Measurements from ENCODE around the gene PWP2.
"Not testable (repeated sequence)": the region's sequence is repeated elsewhere in the genome, so short reads cannot be mapped to it uniquely, and the experiment has no call there.

Gene PWP2

DNA sequence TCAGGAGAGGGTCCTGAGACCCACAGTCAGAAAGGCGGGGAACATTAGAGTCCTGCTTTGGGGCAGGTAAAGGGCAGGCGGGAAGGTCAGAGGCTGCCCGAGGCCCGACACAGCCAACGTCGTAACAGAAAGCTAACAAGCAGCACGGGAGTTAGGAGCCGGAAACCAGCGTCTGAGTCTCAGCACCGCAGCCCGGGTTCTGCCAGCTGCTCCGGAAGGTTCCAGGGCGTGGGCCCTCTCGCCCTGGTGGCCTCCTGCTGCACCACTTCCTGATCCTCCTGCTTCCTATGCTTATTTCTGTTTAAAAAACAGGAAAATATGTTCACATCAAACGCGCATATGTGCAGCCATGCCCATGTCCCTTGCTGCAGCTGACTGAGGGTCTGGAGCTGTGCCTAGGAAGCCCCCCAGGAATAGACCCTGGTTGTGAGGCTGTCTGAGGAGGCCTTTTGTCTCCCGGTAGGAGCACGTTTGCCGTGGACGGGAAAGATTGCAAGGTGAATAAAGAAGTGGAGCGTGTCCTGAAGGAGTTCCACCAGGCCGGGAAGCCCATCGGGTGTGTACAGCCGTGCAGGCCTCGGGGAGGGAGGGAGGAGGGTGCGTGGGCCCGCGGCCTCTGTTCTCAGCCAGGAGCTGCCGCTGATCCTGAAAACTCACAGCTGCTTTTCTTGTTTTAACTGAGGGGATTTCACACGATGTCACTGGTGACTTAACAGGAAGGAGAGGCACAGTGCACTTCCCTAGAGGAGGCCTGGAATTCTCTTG, 32.8 kb downstream of the PWP2 start:
- DNase-seq: not testable (repeated sequence)

DNA sequence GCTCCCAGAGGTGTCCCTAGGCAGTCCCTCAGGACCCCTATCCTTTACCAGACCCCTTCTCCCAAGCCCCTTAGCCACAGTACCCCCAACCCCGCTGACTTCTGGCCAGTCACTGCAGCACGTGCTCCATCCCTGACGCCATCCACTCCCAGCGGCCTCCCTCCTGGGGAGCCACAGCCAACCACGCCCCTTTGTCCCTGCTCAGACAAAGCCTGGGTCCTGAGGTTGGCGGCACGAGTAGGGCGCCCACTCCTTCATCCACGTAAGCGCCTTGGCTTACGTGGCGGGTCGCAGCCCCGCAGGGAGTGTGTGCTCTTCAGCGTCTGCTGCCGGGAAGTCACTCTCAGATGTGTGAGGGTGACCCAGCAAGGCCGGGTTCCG, 33.3 kb downstream of the PWP2 start:
- DNase-seq: not testable (repeated sequence)

GRCh38 chr21:44142470-44142869, 35.3 kb downstream of the PWP2 start:
- not testable (repeated sequence) for DNase-seq

- DNase-seq: not testable (repeated sequence)
Observed at GRCh38 chr21:44143380-44143779, 36.2 kb downstream of the PWP2 start.

- not testable (repeated sequence) for DNase-seq
Observed at GRCh38 chr21:44143996-44144395, 36.8 kb downstream of the PWP2 start.

DNA sequence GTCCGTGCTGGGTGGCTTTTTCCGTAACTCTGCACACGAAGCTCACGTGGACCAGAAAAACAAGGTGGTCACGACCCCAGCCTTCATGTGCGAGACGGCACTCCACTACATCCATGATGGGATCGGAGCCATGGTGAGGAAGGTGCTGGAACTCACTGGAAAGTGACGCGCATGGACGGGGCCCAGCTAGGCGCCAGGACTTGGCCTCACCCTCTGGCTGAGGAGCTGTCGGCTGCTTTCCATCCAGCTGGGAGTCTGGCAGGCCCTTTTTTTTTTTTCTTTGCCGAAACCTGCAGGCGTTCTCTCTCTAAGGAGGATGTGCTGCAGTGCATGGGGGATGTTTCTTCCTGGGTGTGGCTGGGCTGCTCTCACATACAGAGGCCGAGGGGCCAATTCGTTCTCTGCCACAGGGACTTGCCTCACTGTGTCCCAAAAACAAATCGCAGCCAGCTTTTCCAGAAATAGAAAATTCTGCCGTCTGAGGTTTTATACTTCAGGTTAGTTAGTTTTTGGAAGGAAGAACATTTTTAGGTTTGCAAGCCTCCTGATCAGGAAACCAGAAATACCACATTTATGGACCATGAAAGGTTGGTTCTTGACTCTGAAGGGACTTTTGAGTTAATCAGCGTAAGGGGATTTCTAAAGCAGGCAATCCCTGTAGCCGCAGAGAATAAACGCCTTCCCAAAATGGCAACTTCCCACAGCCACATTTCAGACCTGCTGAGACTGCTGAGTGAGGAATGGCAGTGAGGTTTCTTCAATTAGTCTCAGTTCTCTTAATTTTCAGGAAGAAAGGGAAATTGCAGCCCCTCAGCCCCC, 37.8 kb downstream of the PWP2 start:
- DNase-seq: not testable (repeated sequence)

GRCh38 chr21:44145616-44146015, 38.4 kb downstream of the PWP2 start:
- DNase-seq: not testable (repeated sequence)

DNA sequence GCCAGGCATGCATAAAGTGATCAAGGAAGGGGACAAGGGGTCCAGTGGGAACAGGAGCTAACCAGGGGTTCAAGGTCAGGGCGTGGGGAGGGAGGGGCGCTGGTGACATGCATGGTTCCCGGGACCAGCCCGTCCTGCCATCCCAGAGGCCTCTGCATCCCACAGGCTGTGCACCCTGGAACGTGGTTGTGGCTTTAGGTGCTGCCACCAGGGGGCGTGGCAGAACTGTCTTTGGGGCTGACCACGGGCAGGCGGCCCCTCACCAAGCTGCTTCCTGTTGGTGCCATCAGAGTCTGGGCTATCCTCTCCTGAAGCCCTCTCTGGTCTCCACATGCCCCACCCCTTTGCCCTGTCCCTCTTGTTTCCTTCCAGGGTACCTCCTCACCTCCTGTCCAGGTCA, 39.9 kb downstream of the PWP2 start:
- not testable (repeated sequence) for DNase-seq

- not testable (repeated sequence) for DNase-seq
Observed at GRCh38 chr21:44150255-44150654, 43.1 kb downstream of the PWP2 start.

- not testable (repeated sequence) for DNase-seq
Observed at GRCh38 chr21:44153214-44153888, 46.2 kb downstream of the PWP2 start.

GRCh38 chr21:44153889-44154228, 46.7 kb downstream of the PWP2 start:
- not testable (repeated sequence) for DNase-seq

DNA sequence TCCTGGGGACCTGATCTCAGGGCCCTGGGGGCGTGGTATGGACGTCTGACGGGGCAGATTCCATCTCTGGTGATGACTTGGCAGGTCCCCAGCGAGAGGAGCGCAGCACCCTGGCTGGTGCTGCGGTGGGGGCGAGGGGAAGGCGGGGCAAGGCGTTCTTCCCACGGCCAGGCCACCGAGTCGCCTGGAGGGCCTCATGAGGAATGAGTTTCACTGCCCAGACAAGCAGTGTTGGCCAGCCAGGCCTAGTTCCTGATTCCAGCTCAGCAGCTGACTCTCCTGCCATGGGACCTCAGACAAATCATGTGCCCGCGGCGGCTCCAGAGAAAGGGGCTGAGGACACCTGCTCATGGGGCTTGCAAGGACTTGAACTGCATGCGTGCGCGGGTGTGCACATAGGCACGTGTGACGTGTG, 47.6 kb downstream of the PWP2 start:
- DNase-seq: not testable (repeated sequence)

DNA sequence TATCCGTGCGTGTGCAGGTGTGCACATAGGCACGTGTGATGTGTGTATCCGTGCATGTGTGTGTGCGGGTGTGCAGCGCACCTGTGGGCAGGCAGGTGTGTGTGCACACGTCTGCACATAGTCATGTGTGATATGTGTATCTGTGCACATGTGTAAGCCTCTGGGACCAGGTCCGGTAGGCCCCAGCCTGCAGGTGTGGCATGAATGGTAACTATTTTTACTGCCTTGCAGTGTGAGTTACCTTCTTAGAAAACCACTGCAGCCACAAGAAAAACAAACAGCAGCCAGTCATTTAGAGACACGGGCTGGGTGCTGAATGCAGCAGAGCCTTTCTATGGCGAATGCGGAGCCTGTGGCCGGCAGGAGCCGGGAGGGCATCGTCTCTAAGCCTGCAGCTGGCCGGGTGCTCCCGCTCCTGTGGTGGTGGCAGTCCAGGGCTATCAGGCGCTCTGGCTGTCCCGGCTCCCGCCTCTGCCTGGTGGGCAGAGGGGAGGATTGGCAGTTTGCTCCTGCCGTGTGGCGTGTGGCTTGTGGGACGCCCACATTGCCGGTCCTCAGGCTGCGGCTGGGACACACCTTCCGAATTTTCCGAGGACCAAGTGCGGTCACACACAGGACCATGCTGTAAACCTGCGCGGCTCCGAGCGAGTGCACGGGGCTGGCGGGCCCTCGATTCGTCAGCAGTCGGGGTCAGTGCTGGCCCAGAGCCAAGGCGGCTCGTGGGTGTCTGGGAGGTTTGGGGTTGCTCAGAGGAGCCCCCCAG, 48.2 kb downstream of the PWP2 start:
- DNase-seq: not testable (repeated sequence)

DNA sequence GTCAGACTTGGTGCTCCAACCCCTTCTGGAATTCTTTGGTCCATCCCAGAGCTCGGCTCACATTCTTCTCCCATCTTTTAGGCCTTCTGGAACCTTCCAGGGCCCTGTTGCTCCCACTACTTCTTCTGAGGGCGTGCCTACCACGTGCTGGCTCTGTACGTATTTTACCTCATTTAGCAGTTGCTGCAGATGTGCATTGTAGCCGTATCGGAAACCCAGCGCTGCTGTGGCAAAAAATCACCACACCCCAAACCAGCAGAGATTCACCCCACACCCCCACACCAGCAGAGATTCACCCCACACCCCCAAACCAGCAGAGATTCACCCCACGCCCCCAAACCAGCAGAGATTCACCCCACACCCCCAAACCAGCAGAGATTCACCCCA, 48.8 kb downstream of the PWP2 start:
- DNase-seq: not testable (repeated sequence)

GRCh38 chr21:44157439-44158081, 50.4 kb downstream of the PWP2 start:
- not testable (repeated sequence) for DNase-seq

DNA sequence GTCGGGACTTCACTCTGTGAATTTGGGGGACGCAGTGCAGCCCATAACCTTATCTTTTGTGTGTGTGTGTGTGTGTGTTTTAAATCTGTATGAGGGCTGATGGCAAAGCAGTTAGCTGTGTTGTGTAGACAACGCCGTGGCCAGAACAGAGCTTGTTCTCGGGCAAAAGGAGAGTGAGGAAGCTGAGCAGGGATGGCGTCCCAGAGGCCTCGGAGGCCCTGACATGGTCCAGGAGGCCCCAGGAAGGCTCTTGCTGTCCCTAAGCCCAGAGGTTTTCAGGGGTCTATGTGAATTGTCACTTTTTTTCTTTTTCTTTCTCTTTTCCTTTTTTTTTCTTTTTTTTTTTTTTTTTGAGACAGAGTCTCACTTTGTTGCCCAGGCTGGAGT, 50.9 kb downstream of the PWP2 start:
- DNase-seq: not testable (repeated sequence)

DNA sequence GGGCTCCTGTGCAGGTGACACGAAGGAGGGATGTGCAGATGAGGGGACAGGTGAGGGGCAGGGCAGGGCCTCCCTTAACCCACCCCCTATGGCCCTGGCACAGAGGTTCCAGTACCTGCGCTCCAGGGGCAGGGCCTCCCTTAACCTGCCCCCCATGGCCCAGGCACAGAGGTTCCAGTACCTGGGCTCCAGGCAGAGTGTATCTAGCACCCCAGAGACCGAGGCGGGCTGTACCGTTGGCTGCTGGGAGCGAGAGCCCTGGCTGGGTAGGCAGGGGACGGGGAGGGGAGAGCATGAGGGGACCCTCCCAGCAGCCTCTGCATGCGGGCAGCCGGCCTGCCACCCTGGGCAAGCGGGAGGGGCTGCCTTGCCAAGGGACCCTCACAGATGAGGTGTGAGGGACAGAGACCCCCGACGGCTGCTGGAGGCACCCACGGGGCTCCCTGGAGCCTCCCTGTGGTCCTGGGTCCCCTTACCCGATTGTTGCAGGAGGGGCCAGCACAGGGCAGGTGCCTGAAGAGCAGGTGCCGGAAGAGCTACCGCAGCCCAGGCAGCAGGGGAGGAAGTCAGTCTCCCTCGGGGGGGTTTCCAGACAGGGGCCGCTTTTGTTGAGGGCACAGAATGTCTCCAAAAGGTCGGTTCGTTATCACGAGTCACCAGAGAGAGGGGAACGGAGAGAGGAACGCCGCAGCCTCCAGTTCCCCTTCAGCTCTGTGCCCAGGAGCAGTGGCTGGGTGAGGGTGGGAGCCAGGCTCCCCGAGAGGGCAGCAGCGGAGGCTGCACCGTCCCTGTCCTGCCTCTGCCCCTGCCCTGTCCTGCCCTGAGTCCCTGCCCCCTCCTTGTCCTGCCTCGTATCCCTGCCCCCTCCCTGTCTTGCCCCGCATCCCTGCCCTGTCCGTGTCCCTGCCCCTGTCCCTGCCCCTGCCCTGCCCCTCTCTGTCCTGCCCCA, 52.4 kb downstream of the PWP2 start:
- not testable (repeated sequence) for DNase-seq

- DNase-seq: not testable (repeated sequence)
Observed at GRCh38 chr21:44160298-44160672, 53.1 kb downstream of the PWP2 start.

DNA sequence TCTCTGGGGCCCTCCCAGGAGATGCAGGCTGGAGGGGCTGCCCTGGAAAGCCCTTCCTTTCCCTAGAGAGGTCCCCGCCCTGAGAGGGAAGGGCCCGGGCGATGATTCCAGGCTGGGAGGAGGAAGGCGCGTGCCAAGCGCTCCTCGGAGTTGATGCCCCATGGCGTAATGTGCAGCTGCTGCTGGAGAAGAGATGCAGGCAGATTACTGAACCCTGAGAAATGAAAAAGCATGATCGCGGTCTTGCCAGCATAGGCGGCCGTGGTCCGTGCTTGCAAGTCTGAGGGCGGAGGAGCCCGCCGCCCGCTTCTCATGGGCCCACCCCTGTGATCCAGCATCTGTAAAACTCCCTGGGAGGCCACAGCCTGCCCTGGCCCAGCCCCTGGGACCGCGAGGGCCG, 53.6 kb downstream of the PWP2 start:
- DNase-seq: not testable (repeated sequence)

DNA sequence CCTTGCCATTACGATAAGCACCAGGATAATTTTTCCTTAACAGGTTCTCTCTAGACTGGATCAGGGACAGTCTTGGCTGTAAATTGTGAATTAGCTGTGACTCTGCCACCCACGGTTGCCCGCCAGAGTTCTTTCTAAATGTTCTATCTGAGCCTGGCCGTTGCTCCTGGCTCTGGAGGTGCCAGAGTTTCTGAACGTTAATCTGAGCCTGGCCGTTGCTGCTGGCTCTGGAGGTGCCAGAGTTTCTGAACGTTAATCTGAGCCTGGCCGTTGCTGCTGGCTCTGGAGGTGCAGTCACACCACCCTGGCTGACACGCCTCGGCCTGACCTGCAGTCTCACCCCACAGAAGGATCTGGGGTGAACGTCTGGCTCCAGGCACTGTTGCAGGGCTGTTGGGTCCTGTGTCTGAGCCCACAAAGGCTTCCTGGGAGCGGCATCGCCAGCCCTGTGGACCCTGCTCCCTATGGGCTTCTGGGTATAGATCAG, 56.0 kb downstream of the PWP2 start:
- DNase-seq: not testable (repeated sequence)

DNA sequence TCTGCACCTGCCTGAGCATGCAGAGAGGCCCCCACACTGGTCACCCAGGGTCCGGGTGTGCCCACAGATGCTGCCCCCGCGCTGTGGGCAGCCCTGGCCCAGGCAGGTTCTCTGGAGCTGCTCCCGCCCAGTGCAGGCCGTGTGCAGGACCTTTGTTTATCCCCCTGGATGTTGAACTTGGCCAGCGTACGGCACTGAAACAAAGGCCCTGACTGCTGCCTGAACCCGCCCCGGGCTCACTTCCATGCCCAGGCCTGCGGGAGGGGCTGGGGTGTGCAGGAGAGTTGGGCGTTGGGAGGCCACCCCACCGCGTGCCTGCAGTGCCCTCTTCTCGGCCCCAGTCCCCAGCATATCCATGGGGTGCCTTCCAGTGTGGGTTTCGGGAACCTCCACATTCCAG, 58.7 kb downstream of the PWP2 start:
- not testable (repeated sequence) for DNase-seq

Data from 8988T (cell line).